ENCODE data around the gene KCNG2.

KCNG2 gene

DNA sequence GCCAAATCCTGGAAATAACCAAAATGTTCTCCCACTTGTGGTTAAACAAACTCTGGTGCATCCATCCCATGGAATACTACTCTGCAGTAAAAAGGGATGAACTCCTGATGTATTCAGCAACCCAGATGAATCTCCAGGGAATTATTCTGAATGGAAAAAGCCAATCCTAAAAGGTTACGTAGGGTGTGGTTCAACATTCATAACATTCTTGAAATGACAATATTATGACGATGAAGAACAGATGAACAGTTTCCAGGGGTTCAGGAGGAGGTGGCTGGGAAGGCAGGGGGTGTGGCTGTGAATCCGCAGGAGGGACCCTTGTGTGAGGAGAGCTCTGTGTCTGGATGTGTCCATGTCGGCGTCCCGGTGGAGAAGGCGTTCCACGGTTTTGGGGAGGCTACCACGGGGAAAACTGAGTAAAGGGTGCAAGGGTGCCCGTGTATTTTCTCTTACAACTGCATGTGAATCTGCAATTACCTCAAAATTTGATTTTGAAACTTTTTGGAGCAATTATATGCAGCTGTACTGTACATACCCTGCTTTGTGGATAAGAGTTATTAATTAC is 47.3 kb downstream of the KCNG2 start (continued):
- TF ChIP-seq, protein P1, sequence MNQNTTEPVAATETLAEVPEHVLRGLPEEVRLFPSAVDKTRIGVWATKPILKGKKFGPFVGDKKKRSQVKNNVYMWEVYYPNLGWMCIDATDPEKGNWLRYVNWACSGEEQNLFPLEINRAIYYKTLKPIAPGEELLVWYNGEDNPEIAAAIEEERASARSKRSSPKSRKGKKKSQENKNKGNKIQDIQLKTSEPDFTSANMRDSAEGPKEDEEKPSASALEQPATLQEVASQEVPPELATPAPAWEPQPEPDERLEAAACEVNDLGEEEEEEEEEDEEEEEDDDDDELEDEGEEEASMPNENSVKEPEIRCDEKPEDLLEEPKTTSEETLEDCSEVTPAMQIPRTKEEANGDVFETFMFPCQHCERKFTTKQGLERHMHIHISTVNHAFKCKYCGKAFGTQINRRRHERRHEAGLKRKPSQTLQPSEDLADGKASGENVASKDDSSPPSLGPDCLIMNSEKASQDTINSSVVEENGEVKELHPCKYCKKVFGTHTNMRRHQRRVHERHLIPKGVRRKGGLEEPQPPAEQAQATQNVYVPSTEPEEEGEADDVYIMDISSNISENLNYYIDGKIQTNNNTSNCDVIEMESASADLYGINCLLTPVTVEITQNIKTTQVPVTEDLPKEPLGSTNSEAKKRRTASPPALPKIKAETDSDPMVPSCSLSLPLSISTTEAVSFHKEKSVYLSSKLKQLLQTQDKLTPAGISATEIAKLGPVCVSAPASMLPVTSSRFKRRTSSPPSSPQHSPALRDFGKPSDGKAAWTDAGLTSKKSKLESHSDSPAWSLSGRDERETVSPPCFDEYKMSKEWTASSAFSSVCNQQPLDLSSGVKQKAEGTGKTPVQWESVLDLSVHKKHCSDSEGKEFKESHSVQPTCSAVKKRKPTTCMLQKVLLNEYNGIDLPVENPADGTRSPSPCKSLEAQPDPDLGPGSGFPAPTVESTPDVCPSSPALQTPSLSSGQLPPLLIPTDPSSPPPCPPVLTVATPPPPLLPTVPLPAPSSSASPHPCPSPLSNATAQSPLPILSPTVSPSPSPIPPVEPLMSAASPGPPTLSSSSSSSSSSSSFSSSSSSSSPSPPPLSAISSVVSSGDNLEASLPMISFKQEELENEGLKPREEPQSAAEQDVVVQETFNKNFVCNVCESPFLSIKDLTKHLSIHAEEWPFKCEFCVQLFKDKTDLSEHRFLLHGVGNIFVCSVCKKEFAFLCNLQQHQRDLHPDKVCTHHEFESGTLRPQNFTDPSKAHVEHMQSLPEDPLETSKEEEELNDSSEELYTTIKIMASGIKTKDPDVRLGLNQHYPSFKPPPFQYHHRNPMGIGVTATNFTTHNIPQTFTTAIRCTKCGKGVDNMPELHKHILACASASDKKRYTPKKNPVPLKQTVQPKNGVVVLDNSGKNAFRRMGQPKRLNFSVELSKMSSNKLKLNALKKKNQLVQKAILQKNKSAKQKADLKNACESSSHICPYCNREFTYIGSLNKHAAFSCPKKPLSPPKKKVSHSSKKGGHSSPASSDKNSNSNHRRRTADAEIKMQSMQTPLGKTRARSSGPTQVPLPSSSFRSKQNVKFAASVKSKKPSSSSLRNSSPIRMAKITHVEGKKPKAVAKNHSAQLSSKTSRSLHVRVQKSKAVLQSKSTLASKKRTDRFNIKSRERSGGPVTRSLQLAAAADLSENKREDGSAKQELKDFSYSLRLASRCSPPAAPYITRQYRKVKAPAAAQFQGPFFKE (tag by site-specific recombination; IDR thresholded peaks at IDR 0.05; ENCODE audit: borderline replicate concordance) = no peak
- TF ChIP-seq ZNF140 (tag by site-specific recombination; IDR thresholded peaks at IDR 0.05) = no peak
- no peak for TF ChIP-seq ZFP41 (tag by site-specific recombination; IDR thresholded peaks at IDR 0.05; ENCODE audit: borderline replicate concordance)
- no peak for TF ChIP-seq ZNF354C (tag by site-specific recombination; IDR thresholded peaks at IDR 0.05; ENCODE audit: borderline replicate concordance, low read depth)
- TF ChIP-seq ZXDB (tag by site-specific recombination; IDR thresholded peaks at IDR 0.05) = no peak
- no peak for TF ChIP-seq ZNF621 (tag by site-specific recombination; IDR thresholded peaks at IDR 0.05)
- TF ChIP-seq ZNF248 (tag by site-specific recombination; IDR thresholded peaks at IDR 0.05) = no peak
- TF ChIP-seq KLF1 (tag by site-specific recombination; IDR thresholded peaks at IDR 0.05) = no peak
- no peak for TF ChIP-seq ZNF571 (tag by site-specific recombination; IDR thresholded peaks at IDR 0.05)
- TF ChIP-seq ZNF2 (tag by site-specific recombination; IDR thresholded peaks at IDR 0.05) = no peak

DNA sequence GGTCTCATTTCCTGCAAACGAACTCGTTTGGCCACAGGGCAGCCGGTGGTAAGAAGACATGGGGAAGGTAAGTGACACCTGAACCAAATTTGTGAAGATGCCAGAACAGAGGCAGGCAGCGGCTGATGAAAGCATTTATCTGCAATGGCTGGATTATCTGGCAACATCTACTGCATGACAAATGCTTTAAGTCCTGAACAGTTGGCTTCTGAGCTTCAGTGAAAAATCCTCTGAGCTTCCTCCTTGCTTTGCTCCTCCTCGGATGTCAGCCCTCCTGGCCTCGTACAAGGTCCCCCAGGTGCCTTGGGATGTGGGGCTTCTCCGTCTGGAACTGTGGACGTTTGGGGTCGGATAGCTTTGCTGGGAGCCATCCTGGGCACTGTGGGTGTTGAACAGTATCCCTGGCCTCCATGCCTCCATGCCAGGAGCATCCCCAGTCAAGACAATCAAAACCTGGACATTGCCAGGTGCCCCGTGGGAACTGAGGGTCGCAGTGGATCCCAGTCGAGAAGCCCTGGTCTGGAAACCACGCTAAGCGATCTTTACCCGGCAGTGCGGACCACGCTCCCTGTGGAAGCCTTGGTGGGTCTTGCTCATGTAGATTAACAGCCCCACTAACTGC is 49.3 kb downstream of the KCNG2 start:
- ChIA-PET POLR2A (no interaction called here), CTCF (no interaction called here)
- TF ChIP-seq EGR2 (tag by site-specific recombination; IDR thresholded peaks at IDR 0.05; ENCODE audit: low read depth) = no peak
- TF ChIP-seq, protein P2, sequence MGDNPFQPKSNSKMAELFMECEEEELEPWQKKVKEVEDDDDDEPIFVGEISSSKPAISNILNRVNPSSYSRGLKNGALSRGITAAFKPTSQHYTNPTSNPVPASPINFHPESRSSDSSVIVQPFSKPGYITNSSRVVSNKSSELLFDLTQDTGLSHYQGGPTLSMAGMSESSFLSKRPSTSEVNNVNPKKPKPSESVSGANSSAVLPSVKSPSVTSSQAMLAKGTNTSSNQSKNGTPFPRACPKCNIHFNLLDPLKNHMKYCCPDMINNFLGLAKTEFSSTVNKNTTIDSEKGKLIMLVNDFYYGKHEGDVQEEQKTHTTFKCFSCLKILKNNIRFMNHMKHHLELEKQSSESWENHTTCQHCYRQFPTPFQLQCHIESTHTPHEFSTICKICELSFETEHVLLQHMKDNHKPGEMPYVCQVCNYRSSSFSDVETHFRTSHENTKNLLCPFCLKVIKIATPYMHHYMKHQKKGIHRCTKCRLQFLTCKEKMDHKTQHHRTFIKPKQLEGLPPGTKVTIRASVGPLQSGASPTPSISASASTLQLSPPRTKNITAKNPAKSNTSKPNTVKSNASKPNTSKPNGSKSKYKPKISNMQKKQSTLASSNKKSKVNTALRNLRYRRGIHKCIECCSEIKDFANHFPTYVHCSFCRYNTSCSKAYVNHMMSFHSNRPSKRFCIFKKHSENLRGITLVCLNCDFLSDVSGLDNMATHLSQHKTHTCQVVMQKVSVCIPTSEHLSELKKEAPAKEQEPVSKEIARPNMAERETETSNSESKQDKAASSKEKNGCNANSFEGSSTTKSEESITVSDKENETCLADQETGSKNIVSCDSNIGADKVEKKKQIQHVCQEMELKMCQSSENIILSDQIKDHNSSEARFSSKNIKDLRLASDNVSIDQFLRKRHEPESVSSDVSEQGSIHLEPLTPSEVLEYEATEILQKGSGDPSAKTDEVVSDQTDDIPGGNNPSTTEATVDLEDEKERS (tag by site-specific recombination; IDR thresholded peaks at IDR 0.05) = no peak
- TF ChIP-seq, protein P3, sequence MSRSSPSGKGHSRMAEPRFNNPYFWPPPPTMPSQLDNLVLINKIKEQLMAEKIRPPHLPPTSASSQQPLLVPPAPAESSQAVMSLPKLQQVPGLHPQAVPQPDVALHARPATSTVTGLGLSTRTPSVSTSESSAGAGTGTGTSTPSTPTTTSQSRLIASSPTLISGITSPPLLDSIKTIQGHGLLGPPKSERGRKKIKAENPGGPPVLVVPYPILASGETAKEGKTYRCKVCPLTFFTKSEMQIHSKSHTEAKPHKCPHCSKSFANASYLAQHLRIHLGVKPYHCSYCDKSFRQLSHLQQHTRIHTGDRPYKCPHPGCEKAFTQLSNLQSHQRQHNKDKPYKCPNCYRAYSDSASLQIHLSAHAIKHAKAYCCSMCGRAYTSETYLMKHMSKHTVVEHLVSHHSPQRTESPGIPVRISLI (tag by site-specific recombination; IDR thresholded peaks at IDR 0.05) = no peak
- TF ChIP-seq ZNF623 (tag by site-specific recombination; IDR thresholded peaks at IDR 0.05) = no peak
- TF ChIP-seq REPIN1 (tag by site-specific recombination; IDR thresholded peaks at IDR 0.05; ENCODE audit: low read depth) = no peak
- TF ChIP-seq ZNF292 (tag by site-specific recombination; IDR thresholded peaks at IDR 0.05; ENCODE audit: borderline replicate concordance, low read depth) = no peak
- no peak for TF ChIP-seq ZEB2 (tag by site-specific recombination; IDR thresholded peaks at IDR 0.05)
- TF ChIP-seq ZNF501 (tag by site-specific recombination; IDR thresholded peaks at IDR 0.05) = no peak
- no peak for TF ChIP-seq ZNF624 (tag by site-specific recombination; IDR thresholded peaks at IDR 0.05)
- no peak for TF ChIP-seq ZNF571 (tag by site-specific recombination; IDR thresholded peaks at IDR 0.05)
- no peak for TF ChIP-seq ZFP3 (tag by site-specific recombination; IDR thresholded peaks at IDR 0.05; ENCODE audit: low read depth)
- TF ChIP-seq, protein P4, sequence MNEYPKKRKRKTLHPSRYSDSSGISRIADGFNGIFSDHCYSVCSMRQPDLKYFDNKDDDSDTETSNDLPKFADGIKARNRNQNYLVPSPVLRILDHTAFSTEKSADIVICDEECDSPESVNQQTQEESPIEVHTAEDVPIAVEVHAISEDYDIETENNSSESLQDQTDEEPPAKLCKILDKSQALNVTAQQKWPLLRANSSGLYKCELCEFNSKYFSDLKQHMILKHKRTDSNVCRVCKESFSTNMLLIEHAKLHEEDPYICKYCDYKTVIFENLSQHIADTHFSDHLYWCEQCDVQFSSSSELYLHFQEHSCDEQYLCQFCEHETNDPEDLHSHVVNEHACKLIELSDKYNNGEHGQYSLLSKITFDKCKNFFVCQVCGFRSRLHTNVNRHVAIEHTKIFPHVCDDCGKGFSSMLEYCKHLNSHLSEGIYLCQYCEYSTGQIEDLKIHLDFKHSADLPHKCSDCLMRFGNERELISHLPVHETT (tag by site-specific recombination; IDR thresholded peaks at IDR 0.05) = no peak
- no peak for TF ChIP-seq ZIC2 (tag by site-specific recombination; IDR thresholded peaks at IDR 0.05)
- no peak for TF ChIP-seq SCRT1 (tag by site-specific recombination; IDR thresholded peaks at IDR 0.05; ENCODE audit: borderline replicate concordance)
- Histone ChIP-seq H3K4me1 (ENCODE audit: control insufficient read depth, insufficient read depth, low read length) (no peaks in the 10 kb centered on the region), H3K36me3 (ENCODE audit: control insufficient read depth in 2 of 2, insufficient read depth in 1 of 2, low read length in 2 of 2) (no peaks in the 10 kb centered on the region), H3K9me3 (ENCODE audit: control insufficient read depth, insufficient read depth, low read depth, low read length) (no peaks in the 10 kb centered on the region), H3K4me3 (ENCODE audit: low read depth, low read length) (no peak overlapping the region), H3K27ac (ENCODE audit: extremely low read depth, low read depth, low read length) (no peak overlapping the region)
